Mesendoderm (in vitro differentiated cells): Measurements from ENCODE around the gene TAF6.
"Not testable (repeated sequence)": the region's sequence is repeated elsewhere in the genome, so short reads cannot be mapped to it uniquely, and the experiment has no call there.

ENCODE experiments used
- DNase-seq: peaks from one replicate; pipeline ENCODE4 v3.0.0; 2013
- H2AK5ac ChIP-seq: 2 replicates; pipeline ENCODE4 v1.6.1; 2013; ENCODE audit warnings: low read length, inconsistent platforms
- H2BK120ac ChIP-seq: 2 replicates; pipeline ENCODE4 v1.6.1; 2013; ENCODE audit warnings: low read depth, mild to moderate bottlenecking, low read length, moderate library complexity, mixed read lengths
- H2BK15ac ChIP-seq: replicated peaks from 2 replicates; pipeline ENCODE4 v1.6.1; 2013; ENCODE audit warnings: low read depth, mild to moderate bottlenecking, moderate library complexity
- H2BK5ac ChIP-seq: 2 replicates; pipeline ENCODE4 v1.6.1; 2013; ENCODE audit warnings: low read length, inconsistent platforms
- H3K18ac ChIP-seq: 2 replicates; pipeline ENCODE4 v1.6.1; 2013; ENCODE audit warnings: mild to moderate bottlenecking, low read length, mixed read lengths
- H3K23ac ChIP-seq: one replicate; pipeline ENCODE4 v1.6.1; 2013; ENCODE audit warnings: low read length
- H3K27ac ChIP-seq: 2 replicates; pipeline ENCODE4 v1.5.1; 2013; ENCODE audit warnings: low read depth, mild to moderate bottlenecking, inconsistent platforms, low read length, moderate library complexity
- H3K27me3 ChIP-seq: 2 replicates; pipeline ENCODE4 v1.6.1; 2013; ENCODE audit warnings: low read length, control low read depth, mild to moderate bottlenecking, inconsistent platforms; ENCODE audit not compliant: insufficient read depth, poor library complexity
- H3K36me3 ChIP-seq: 2 replicates; pipeline ENCODE4 v1.6.1; 2013; ENCODE audit warnings: low read length, inconsistent platforms; ENCODE audit not compliant: control insufficient read depth, insufficient read depth
- H3K4ac ChIP-seq: one replicate; pipeline ENCODE4 v1.6.1; 2013; ENCODE audit warnings: low read depth, mild to moderate bottlenecking, low read length, moderate library complexity
- H3K4me1 ChIP-seq: 2 replicates; pipeline ENCODE4 v1.6.1; 2013; ENCODE audit warnings: low read depth, low read length, inconsistent platforms; ENCODE audit not compliant: control insufficient read depth
- H3K4me2 ChIP-seq: 2 replicates; pipeline ENCODE4 v1.6.1; 2013; ENCODE audit warnings: low read length
- H3K4me3 ChIP-seq: 2 replicates; pipeline ENCODE4 v1.5.1; 2013; ENCODE audit warnings: mild to moderate bottlenecking, low read length
- H3K56ac ChIP-seq: one replicate; pipeline ENCODE4 v1.6.1; 2013; ENCODE audit warnings: low read length
- H3K79me1 ChIP-seq: 2 replicates; pipeline ENCODE4 v1.6.1; 2013; ENCODE audit warnings: low read length, inconsistent platforms
- H3K79me2 ChIP-seq: 2 replicates; pipeline ENCODE4 v1.6.1; 2013; ENCODE audit warnings: mild to moderate bottlenecking, low read length; ENCODE audit not compliant: control insufficient read depth, insufficient read depth
- H3K9ac ChIP-seq: 2 replicates; pipeline ENCODE4 v1.6.1; 2013; ENCODE audit warnings: low read length, inconsistent platforms
- H4K5ac ChIP-seq: one replicate; pipeline ENCODE4 v1.6.1; 2013; ENCODE audit warnings: low read length
- H4K8ac ChIP-seq: one replicate; pipeline ENCODE4 v1.6.1; 2013; ENCODE audit warnings: low read depth, mild to moderate bottlenecking, control low read depth, low read length, moderate library complexity
- WGBS: extraction: QIAGEN DNeasy Blood & Tissue Kit; methylation state at CpG from one replicate; pipeline ENCODE4 v1.1.7; 2013; ENCODE audit warnings: low lambda C conversion rate, missing lambda C conversion rate; ENCODE audit not compliant: insufficient coverage; ENCODE audit errors: extremely low coverage; 5-methylcytosine and 5-hydroxymethylcytosine counted together

Gene TAF6

GRCh38 chr7:100146350-100146749, 27.2 kb upstream of the TAF6 start:
- not testable (repeated sequence) for H3K23ac ChIP-seq, H3K4me1 ChIP-seq, H2AK5ac ChIP-seq, H3K4ac ChIP-seq, H3K9ac ChIP-seq, H2BK5ac ChIP-seq, H2BK120ac ChIP-seq, H3K27ac ChIP-seq, H3K79me2 ChIP-seq, H4K5ac ChIP-seq, H2BK15ac ChIP-seq, H3K4me3 ChIP-seq, H3K56ac ChIP-seq, H4K8ac ChIP-seq, H3K79me1 ChIP-seq, H3K4me2 ChIP-seq, H3K36me3 ChIP-seq, H3K27me3 ChIP-seq, H3K18ac ChIP-seq
- no CpG with 5 or more reads among the region's 4 CpGs for WGBS
- DNase-seq = peak; percentile 11

DNA sequence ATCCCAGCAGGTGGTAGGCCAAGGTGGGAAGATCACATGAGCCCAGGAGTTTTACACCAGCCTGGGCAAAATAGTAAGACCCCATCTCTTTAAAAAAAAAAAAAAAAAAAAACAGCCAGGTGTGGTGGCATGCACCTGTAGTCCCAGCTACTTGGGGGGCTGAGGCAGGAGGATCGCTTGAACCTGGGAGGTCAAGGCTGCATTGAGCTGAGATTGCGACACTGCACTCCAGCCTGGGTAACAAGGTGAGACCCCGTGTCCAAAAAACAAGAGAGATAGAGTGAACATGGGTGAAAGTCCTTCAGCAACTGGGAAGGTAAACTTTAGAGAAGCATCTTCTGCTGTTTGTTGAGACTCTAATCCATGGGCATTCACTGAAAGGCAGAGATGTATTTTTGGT, 23.3 kb upstream of the TAF6 start:
- Histone ChIP-seq H3K79me2 (no peaks in the 10 kb centered on the region), H2BK5ac (no peak overlapping the region), H4K8ac (no peak overlapping the region), H3K27me3 (no peaks in the 10 kb centered on the region), H3K4ac (no peak overlapping the region), H3K4me3 (no peak overlapping the region), H3K4me1 (no peaks in the 10 kb centered on the region), H2BK15ac (no peak overlapping the region), H2BK120ac (no peak overlapping the region), H3K18ac (no peak overlapping the region), H3K56ac (no peak overlapping the region), H2AK5ac (no peak overlapping the region), H3K23ac (no peak overlapping the region), H3K4me2 (no peak overlapping the region), H4K5ac (no peak overlapping the region), H3K36me3 (no peaks in the 10 kb centered on the region), H3K27ac (no peak overlapping the region), H3K9ac (no peak overlapping the region), H3K79me1 (no peaks in the 10 kb centered on the region)
- DNase-seq = no peak
- no CpG with 5 or more reads among the region's 3 CpGs for WGBS

- DNase-seq = no peak
- H3K36me3 ChIP-seq = no peaks in the 10 kb centered on the region
- no peak overlapping the region for H2BK120ac ChIP-seq
- H3K79me2 ChIP-seq = no peaks in the 10 kb centered on the region
- no peak overlapping the region for H2BK5ac ChIP-seq
- H3K4me1 ChIP-seq = no peaks in the 10 kb centered on the region
- H2BK15ac ChIP-seq = no peak overlapping the region
- no peak overlapping the region for H4K5ac ChIP-seq
- WGBS = no CpG with 5 or more reads among the region's 3 CpGs
- H3K79me1 ChIP-seq = no peaks in the 10 kb centered on the region
- H3K27me3 ChIP-seq = no peaks in the 10 kb centered on the region
- H2AK5ac ChIP-seq = no peak overlapping the region
- H3K4ac ChIP-seq = no peak overlapping the region
- no peak overlapping the region for H3K4me2 ChIP-seq
- H3K27ac ChIP-seq = no peak overlapping the region
- H3K9ac ChIP-seq = no peak overlapping the region
- H3K56ac ChIP-seq = no peak overlapping the region
- no peak overlapping the region for H3K4me3 ChIP-seq
- no peak overlapping the region for H3K23ac ChIP-seq
- no peak overlapping the region for H3K18ac ChIP-seq
- H4K8ac ChIP-seq = no peak overlapping the region
These were observed 22.4 kb upstream of the TAF6 start for GRCh38 chr7:100141555-100141949.

GRCh38 chr7:100137851-100138760, 18.9 kb upstream of the TAF6 start:
- H3K27me3 ChIP-seq = no peaks in the 10 kb centered on the region
- H3K4me3 ChIP-seq = no peak overlapping the region
- no peak for DNase-seq
- H2BK15ac ChIP-seq = no peak overlapping the region
- no peaks in the 10 kb centered on the region for H3K36me3 ChIP-seq
- no peak overlapping the region for H3K23ac ChIP-seq
- no peak overlapping the region for H3K9ac ChIP-seq
- no peak overlapping the region for H4K8ac ChIP-seq
- H3K4me1 ChIP-seq = no peaks in the 10 kb centered on the region
- no peak overlapping the region for H3K18ac ChIP-seq
- H3K56ac ChIP-seq = no peak overlapping the region
- H2BK120ac ChIP-seq = no peak overlapping the region
- no peak overlapping the region for H2BK5ac ChIP-seq
- no peaks in the 10 kb centered on the region for H3K79me2 ChIP-seq
- no peak overlapping the region for H3K4me2 ChIP-seq
- WGBS = no CpG with 5 or more reads among the region's 13 CpGs
- H3K27ac ChIP-seq = no peak overlapping the region
- H3K4ac ChIP-seq = no peak overlapping the region
- no peak overlapping the region for H2AK5ac ChIP-seq
- no peak overlapping the region for H4K5ac ChIP-seq
- no peaks in the 10 kb centered on the region for H3K79me1 ChIP-seq

DNA sequence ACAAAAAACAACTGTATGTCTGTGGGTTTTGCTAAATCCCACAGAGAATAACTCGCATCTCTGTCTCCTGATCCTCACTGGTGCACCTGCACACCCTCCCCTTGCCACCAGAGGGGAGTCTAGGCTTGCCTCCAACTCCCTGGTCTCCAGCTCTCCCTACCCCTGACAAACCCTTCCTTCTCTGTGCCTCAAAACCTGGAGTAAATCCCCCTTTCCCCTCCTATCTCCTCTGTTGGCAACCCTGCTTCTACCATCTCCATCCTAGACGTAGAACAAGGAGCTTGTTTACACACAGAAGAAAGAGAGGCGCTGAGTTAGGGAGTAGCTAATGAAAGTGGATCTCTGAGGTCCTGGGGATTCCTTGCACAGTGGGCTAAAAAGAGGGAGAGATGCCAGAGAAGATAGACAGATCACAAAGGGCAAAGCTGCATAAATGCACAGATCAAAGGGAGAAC, 13.6 kb upstream of the TAF6 start:
- Histone ChIP-seq H3K18ac (no peak overlapping the region), H3K4me3 (no peak overlapping the region), H2BK15ac (no peak overlapping the region), H3K27ac (no peak overlapping the region), H4K5ac (no peak overlapping the region), H3K4ac (no peak overlapping the region), H3K79me1 (no peaks in the 10 kb centered on the region), H3K79me2 (no peaks in the 10 kb centered on the region), H3K36me3 (no peaks in the 10 kb centered on the region), H3K4me1 (peaks cover 2% of the 10 kb centered on the region), H4K8ac (no peak overlapping the region), H3K23ac (no peak overlapping the region), H2AK5ac (no peak overlapping the region), H3K27me3 (no peaks in the 10 kb centered on the region), H3K56ac (no peak overlapping the region), H2BK5ac (no peak overlapping the region), H2BK120ac (no peak overlapping the region), H3K9ac (no peak overlapping the region), H3K4me2 (no peak overlapping the region)
- WGBS = no CpG with 5 or more reads among the region's 3 CpGs
- peak; percentile 74 for DNase-seq

DNA sequence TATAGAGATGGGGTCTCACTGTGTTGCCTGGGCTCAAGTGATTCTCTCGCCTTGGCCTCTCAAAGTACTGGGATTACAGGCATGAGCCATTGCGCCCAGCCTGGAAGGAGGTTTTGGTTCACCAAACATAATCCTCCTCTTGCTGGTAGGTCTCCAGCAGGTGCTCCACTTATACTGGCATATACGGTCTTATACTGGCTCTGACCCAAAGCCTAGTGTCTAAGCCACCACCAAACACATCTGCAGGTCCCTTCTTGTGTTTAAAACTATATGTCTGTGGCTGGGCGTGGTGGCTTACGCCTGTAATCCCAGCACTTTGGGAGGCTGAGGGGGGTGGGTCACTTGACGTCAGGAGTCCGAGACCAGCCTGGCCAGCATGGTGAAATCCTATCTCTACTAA, 13.0 kb upstream of the TAF6 start:
- Histone ChIP-seq H3K27me3 (no peaks in the 10 kb centered on the region), H3K4me1 (peaks cover 2% of the 10 kb centered on the region), H2BK5ac (no peak overlapping the region), H3K4ac (no peak overlapping the region), H4K5ac (no peak overlapping the region), H2BK120ac (no peak overlapping the region), H2AK5ac (no peak overlapping the region), H3K36me3 (no peaks in the 10 kb centered on the region), H3K56ac (no peak overlapping the region), H3K18ac (no peak overlapping the region), H3K23ac (no peak overlapping the region), H3K9ac (no peak overlapping the region), H4K8ac (no peak overlapping the region), H3K79me1 (no peaks in the 10 kb centered on the region), H2BK15ac (no peak overlapping the region), H3K4me3 (no peak overlapping the region), H3K79me2 (no peaks in the 10 kb centered on the region), H3K27ac (no peak overlapping the region), H3K4me2 (no peak overlapping the region)
- whole genome bisulfite sequencing = no CpG with 5 or more reads among the region's 7 CpGs
- DNase-seq = no peak
